Measurements from ENCODE around the gene CCDC120. TPM values are rescaled to one million over a fixed set of nuclear protein-coding genes. Genes with fewer than 3 reads are reported as not detected.

The CCDC120 gene
- total RNA-seq, 1 donor from 2014 or later: 8.9 TPM

DNA sequence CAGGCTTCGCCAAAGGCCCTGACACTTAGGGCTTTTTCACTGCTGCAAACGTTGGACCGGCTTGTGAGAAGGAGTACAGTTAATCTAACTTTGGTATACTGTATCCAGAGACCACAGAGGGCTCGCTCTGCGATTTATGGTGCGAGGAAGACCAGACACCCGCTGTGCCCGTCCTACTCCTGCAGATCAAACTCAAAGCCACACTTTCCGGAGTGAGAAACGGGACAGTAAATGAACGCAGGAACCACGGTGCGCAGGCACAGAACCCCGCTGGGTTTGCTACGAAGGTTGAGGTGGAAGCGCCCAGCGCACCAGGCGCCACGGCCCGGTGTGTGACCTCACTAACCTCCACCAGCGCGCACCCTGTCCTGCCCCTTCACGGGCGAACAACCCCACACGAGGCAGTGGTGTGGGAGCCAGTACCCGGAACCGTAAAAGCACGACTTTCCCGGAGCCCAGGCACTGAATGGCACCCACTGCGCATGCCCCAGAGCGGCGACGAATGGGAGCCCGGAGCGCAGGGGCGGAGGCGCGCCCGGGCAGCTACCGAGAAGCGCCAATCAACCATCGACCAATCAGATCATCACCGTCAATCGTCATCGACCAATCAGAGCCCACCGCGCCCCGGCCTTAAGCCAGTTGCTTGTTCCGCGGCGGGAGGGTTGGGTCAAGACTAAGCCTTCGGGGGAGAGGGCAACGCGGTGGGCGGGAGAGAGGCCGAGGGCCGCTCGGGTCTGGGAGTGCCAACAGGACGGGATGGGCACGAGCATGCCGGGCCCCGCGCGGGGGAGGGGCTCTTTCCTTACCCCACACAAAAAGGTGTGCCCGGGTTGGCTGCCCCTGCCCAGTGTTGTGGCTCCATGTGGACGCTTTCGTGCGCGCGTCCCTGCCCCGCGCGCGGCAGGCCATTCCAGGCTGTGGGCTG lies 42.2 kb downstream of the CCDC120 start:
- Mint-ChIP-seq H3K27me3 (no peaks in the 10 kb centered on the region), H3K9me3 (no peaks in the 10 kb centered on the region), H3K4me1 (peaks cover 9% of the 10 kb centered on the region), H3K4me3 (peak overlapping the region; percentile 90), H3K27ac (peak overlapping the region; percentile 95), H3K36me3 (ENCODE audit: low read depth) (no peaks in the 10 kb centered on the region)
- POLR2A ChIA-PET: interaction anchor here (0.7 to 1.9 kb wide), 10 partner anchors 12 to 168 kb away, joined by 3 to 7 read pairs (median 4); partner anchors contain the start of genes GRIPAP1, PRAF2 and WDR45
- ATAC-seq (ENCODE audit: low read depth): peak; percentile 92
- DNase-seq: peak; percentile 78
- intact Hi-C loops (cut with micrococcal nuclease): loop anchor here (1.0 to 10.0 kb wide), 7 partner anchors 20 to 209 kb away; partner anchors contain the start of genes GPKOW, MAGIX, OTUD5 and TFE3
- TF ChIP-seq, protein P1, sequence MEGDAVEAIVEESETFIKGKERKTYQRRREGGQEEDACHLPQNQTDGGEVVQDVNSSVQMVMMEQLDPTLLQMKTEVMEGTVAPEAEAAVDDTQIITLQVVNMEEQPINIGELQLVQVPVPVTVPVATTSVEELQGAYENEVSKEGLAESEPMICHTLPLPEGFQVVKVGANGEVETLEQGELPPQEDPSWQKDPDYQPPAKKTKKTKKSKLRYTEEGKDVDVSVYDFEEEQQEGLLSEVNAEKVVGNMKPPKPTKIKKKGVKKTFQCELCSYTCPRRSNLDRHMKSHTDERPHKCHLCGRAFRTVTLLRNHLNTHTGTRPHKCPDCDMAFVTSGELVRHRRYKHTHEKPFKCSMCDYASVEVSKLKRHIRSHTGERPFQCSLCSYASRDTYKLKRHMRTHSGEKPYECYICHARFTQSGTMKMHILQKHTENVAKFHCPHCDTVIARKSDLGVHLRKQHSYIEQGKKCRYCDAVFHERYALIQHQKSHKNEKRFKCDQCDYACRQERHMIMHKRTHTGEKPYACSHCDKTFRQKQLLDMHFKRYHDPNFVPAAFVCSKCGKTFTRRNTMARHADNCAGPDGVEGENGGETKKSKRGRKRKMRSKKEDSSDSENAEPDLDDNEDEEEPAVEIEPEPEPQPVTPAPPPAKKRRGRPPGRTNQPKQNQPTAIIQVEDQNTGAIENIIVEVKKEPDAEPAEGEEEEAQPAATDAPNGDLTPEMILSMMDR (IDR thresholded peaks at IDR 0.05): no peak
- CTCF ChIA-PET: no interaction called here

DNA sequence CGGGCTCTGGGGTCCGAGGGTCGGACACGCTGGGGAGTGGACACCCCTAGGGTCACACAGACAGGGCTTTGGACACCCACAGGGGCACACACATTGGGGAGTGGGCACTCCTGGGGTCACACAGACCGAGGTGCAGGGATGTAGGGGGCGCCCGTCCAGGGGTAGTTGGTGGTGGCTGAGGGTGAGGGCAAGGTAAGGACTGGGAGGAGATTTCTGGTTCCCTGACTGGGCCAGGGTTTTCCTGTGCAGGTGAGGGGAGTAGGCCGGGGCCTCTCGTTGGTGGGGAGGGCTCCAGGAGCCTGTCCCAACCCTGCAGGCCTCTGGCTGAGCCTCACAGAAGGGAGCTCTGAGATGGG lies 42.8 kb downstream of the CCDC120 start:
- TF ChIP-seq, protein P1 (IDR thresholded peaks at IDR 0.05): no peak
- H3K36me3 Mint-ChIP-seq (ENCODE audit: low read depth): peaks cover 2% of the 10 kb centered on the region
- intact Hi-C loops (cut with micrococcal nuclease): loop anchor here (1.0 to 10.0 kb wide), 7 partner anchors 21 to 209 kb away; partner anchors contain the start of genes GPKOW, MAGIX, OTUD5 and TFE3
- POLR2A ChIA-PET: interaction anchor here (0.7 to 1.9 kb wide), 9 partner anchors 12 to 167 kb away, joined by 3 to 7 read pairs (median 5); partner anchors contain the start of genes GRIPAP1, PRAF2 and WDR45
- ATAC-seq (ENCODE audit: low read depth) (no peak), DNase-seq (no peak)
- H3K27ac Mint-ChIP-seq: peak overlapping the region; percentile 95
- no peaks in the 10 kb centered on the region for H3K27me3 Mint-ChIP-seq
- peaks cover 9% of the 10 kb centered on the region for H3K4me1 Mint-ChIP-seq
- CTCF ChIA-PET: no interaction called here
- H3K4me3 Mint-ChIP-seq: peak overlapping the region; percentile 90
- H3K9me3 Mint-ChIP-seq: no peaks in the 10 kb centered on the region

DNA sequence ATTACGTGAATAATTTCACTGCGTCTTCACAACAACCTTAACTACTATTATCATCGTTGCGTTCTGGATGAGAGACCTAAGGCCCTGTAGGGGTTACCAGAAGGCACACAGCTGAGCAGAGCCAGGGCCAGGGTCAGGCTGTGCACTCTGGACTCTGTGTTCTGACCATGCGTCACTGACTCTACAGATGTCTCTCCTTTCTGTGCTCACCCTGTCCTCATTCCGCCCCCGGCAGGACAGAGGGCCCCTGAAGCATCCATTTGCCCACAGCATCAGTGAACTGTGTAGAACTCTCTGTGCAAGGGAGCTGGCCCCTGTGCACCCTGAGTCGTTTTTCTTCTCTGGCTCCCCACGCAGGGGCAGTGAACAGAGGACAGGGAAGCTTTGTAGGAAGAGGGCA lies 43.4 kb downstream of the CCDC120 start:
- peaks cover 5% of the 10 kb centered on the region for H3K36me3 Mint-ChIP-seq (ENCODE audit: low read depth)
- H3K4me1 Mint-ChIP-seq: peaks cover 9% of the 10 kb centered on the region
- CTCF ChIA-PET: no interaction called here
- POLR2A ChIA-PET: no interaction called here
- H3K27me3 Mint-ChIP-seq: no peaks in the 10 kb centered on the region
- intact Hi-C loops (cut with micrococcal nuclease): loop anchor here (5.0 to 10.0 kb wide), 2 partner anchors 63 to 210 kb away; partner anchors contain the start of gene MAGIX
- peak overlapping the region; percentile 90 for H3K4me3 Mint-ChIP-seq
- no peak overlapping the region for H3K27ac Mint-ChIP-seq
- H3K9me3 Mint-ChIP-seq: no peaks in the 10 kb centered on the region
- DNase-seq (no peak), ATAC-seq (ENCODE audit: low read depth) (no peak)
- TF ChIP-seq, protein P1 (IDR thresholded peaks at IDR 0.05): no peak

DNA sequence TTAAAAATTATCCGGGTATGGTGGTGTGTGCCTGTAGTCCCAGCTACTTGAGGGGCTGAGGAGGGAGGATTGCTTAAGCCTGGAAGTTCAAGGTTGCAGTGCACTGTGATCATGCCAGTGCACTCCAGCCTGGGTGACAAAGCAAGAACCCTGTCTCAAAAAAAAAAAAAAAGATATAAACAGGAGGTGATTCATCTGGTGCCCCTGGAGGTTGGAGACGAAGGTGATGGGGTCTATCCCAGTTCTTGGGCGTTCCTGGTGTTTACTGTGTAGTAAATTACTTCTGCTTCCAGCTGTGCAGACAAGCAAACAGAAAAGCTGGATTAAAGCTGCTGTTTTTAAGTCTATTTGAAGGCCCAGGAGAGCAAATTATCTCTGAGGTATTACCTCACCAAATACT lies 44.8 kb downstream of the CCDC120 start:
- intact Hi-C loops (cut with micrococcal nuclease): loop anchor here (5.0 to 10.0 kb wide), 2 partner anchors 61 to 211 kb away; partner anchors contain the start of gene MAGIX
- H3K9me3 Mint-ChIP-seq: no peaks in the 10 kb centered on the region
- POLR2A ChIA-PET: interaction anchor here (1.7 kb wide), 1 partner anchor 24 kb away, joined by 3 read pairs; the partner anchor contains the start of gene WDR45

More for the DNA sequence above, 44.8 kb downstream of the CCDC120 start:
- TF ChIP-seq, protein P1 (IDR thresholded peaks at IDR 0.05): no peak
- Mint-ChIP-seq H3K36me3 (ENCODE audit: low read depth) (peaks cover 7% of the 10 kb centered on the region), H3K27me3 (no peaks in the 10 kb centered on the region), H3K4me1 (peaks cover 9% of the 10 kb centered on the region), H3K27ac (no peak overlapping the region), H3K4me3 (no peak overlapping the region)
- CTCF ChIA-PET: no interaction called here
- ATAC-seq (ENCODE audit: low read depth) (no peak), DNase-seq (no peak)

Data from activated B cell treated with CpG ODN at 0.5 μM for 24 hours (primary cell).